Fibroblast of skin of left biceps (primary cell): Measurements from ENCODE around the gene OR56B1.
"Not testable (repeated sequence)": the region's sequence is repeated elsewhere in the genome, so short reads cannot be mapped to it uniquely, and the experiment has no call there.

Experiments used
- DNase-seq, 2 experiments: peaks; one replicate each; pipeline ENCODE4 v3.0.0-alpha.2; 2013; ENCODE audit warnings: low read depth in 2 of 2

Gene OR56B1, protein sequence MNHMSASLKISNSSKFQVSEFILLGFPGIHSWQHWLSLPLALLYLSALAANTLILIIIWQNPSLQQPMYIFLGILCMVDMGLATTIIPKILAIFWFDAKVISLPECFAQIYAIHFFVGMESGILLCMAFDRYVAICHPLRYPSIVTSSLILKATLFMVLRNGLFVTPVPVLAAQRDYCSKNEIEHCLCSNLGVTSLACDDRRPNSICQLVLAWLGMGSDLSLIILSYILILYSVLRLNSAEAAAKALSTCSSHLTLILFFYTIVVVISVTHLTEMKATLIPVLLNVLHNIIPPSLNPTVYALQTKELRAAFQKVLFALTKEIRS

DNA sequence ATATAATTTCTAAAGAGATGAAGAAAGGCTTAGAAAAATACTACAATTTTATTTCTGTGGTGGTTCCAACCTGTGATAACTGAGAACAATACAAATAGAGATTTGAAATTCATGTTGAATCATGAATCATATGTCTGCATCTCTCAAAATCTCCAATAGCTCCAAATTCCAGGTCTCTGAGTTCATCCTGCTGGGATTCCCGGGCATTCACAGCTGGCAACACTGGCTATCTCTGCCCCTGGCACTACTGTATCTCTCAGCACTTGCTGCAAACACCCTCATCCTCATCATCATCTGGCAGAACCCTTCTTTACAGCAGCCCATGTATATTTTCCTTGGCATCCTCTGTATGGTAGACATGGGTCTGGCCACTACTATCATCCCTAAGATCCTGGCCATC lies at the start of gene OR56B1:
Gene OR56B1, plus strand, starts transcription at position 53 of the 400 bp plus-strand sequence. Its CDS starts 69 bp downstream, at position 122.
- no peak for DNase-seq

DNA sequence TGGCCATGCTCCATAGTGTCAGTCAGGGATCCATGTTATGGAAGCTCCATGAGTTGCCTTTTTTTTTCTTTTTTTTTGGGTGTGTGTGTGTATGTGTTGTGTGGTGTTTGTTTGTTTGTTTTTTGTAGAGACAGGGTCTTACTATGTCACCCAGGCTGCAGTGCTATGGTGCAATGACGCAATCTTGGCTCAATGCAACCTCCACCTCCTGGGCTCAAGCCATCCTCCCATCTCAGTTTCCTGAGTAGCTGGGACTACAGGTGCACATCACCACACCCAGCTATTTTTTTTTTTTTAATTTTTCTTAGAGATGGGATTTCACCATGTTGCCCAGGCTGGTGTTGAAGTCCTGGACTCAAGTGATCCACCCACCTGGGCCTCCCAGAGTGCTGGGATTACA lies 47.8 kb upstream of the OR56B1 start:
- no peak for DNase-seq

DNA sequence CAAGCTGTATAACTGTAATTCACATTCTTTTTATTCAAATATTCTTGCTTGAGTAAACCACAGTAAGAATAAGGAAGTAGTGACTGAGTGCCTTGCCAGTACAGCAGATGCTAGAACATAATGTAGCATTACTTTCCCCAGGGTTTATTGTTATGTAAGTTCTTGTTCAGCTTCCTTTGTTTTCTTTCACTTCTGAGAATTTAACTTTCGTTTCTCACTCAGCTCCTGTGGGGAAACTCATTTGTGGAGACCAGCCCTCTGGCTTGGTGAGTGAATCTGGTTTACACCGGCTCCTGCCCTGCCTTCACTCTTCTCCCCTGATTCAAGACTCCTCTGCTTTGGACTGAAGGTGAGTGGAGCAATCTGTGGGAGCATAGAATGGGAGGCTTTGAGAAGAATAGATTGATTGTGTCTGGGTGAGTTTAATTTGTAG lies 46.7 kb upstream of the OR56B1 start, which contains the start of gene TRIM22:
Gene TRIM22, plus strand, starts transcription at position 240 of the 433 bp plus-strand sequence. CDS start 6,443 bp downstream, outside the sequence.
- DNase-seq, result peak; percentile 25 to 41

DNA sequence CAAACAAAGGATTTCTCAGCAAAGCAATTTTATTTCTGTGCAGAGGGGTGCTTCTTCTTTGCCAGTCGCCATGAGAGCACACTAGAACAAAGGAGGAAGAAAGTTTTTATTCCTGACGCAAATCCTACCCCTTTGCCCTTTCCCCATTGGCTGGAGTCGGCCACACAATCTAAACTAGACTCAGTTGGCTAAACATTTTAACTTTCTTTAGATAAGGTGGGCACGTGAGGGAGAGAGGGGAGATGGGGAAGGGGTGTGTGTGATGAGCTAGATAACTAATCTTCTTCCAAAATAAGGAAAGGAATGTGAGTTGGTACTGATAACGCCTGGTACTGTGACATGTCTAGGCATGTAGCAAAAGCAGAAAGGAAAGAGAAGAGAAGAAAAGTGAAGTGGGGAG lies 46.0 kb upstream of the OR56B1 start:
- no peak for DNase-seq

DNA sequence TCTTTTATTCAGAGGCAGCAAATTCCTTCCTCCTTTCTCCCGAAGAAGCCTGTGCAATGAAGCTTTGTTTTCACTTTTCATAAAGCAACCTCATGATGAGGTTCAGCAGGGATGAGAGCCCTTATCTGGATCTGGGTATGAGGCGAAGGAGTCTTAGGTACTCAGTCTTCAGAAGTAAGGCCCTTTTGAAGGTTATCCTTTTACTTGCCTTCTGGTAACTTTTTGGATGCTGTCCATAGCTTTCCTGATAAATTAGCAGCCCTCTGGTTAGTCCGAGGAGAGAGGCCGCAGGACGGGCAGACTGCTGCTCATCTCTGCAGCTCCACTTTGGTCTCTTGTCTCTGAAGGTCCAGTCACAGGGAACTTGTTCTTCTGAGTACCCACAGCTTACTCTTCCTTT lies 45.5 kb upstream of the OR56B1 start:
- no peak for DNase-seq

DNA sequence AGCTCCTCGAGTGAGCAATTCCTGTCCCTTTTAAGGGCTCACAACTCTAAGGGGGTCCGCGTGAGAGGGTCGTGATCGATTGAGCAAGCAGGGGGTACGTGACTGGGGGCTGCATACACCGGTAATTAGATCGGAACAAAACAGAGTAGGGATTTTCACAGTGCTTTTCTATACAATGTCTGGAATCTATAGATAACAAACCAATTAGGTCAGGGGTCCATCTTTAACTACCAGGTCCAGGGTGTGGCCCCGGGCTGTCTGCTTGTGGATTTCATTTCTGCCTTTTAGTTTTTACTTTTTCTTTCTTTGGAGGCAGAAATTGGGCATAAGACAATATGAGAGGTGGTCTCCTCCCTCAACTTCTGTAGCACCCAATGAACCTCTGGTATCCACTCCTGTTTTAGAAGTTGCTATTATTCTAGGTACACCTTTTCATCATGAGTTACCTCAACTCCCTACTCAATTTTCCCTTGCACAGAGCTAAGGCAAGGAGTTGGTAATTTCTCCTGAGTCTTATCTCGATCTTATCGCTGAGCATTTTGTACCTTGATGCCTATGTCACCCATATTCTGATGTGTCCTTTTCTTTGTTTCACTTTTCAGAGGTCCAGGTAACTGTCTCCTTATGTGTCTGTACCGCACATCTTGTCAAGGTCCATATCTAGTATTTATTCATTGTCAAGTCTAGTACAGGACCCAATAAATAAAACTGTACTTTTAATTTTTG lies 44.8 kb upstream of the OR56B1 start:
- not testable (repeated sequence) for DNase-seq

DNA sequence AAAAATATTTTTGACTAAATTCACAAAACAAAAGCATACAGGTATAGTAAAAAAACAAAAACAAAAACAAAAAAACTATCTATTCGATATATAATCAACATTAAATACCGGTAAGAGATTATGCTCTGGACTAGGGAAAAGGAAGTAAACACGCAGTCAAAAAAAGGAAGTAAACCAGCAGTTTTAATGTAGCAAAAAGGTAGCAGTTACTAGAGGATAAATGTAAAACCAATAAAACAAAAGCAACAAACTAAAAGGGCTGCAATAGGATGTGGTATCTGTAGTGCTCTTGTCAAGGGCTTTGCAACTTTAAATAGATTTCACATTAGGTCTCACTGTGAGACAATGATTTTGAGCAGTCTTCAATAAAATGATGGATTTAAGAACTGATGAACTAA lies 44.3 kb upstream of the OR56B1 start:
- DNase-seq, result no peak

DNA sequence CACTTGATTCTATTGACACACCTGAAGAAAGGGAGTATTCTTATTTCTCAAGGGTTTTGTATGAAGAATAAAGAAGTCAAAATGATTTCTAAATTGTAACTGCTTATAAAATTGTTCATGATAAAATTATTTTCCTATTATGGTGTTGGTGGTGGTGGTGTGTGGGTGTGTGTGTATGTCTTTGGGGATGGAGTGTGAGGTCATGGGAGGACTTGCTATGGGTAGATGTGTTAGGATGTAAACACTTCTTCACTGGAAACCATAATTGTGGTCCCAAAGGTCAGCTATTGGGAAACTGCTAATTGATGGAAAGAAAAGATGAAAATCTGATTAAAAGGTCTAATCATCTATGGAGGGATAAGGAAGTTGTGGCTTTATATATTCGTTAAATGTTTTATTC lies 41.6 kb upstream of the OR56B1 start:
- no peak for DNase-seq

DNA sequence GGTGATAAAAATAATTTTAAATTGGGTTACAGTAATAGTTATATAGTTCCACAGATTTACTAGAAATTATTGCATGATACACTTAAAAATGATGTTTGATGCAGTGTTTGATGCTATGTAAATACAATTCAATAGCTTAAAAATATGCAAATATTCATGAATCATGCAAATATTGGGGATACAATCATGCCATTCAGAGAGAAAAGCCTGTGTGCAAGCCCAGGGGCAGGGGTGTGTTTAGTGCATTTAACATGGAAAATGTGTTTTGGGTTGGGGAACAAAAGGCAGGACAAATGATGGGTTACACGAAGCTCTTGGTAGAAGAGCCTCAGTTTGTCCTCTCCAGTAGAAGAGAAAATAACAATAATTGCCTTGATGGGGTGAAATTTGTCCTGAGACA lies 40.7 kb upstream of the OR56B1 start:
- DNase-seq, result no peak

DNA sequence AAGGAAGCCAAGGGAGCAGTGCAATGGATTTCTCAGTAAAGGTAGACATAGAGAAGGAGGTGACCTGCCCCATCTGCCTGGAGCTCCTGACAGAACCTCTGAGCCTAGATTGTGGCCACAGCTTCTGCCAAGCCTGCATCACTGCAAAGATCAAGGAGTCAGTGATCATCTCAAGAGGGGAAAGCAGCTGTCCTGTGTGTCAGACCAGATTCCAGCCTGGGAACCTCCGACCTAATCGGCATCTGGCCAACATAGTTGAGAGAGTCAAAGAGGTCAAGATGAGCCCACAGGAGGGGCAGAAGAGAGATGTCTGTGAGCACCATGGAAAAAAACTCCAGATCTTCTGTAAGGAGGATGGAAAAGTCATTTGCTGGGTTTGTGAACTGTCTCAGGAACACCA lies 40.0 kb upstream of the OR56B1 start:
- no peak for DNase-seq

DNA sequence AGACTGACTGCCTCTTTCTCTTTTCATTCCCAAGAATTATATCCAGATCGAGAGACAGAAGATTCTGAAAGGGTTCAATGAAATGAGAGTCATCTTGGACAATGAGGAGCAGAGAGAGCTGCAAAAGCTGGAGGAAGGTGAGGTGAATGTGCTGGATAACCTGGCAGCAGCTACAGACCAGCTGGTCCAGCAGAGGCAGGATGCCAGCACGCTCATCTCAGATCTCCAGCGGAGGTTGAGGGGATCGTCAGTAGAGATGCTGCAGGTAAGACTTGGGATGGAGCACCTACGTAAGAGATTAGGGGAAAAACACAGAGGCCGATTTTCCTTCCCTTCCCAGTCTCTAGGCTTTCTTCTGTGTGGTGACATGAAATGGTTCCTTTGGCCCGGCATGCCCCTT lies 38.0 kb upstream of the OR56B1 start:
- DNase-seq, result no peak

DNA sequence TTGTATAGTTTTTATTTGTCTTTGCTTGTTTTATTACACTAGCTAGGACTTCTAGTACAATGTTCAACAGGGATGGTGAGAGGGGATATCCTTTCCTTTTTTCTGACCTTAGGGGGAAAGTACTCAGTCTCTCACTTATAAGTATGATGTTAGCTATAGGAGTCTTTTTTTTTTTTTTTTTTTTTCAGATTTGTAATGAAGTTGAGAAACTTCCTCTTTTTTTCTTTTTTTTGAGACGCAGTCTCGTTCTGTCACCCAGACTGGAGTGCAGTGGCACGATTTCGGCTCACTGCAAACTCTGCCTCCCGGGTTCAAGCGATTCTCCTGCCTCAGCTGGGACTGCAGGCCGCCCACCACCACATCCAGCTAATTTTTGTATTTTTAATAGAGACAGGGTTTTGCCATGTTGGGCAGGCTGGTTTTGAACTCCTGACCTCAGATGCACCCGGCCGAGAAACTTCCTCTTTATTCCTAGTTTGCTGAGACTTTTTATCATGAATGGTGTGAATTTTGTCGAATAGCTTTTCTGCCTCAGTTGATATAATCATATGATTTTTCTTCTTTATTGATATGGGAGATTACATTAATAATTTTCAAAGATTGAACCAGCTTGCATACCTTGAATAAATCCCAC lies 35.7 kb upstream of the OR56B1 start:
- no peak for DNase-seq

DNA sequence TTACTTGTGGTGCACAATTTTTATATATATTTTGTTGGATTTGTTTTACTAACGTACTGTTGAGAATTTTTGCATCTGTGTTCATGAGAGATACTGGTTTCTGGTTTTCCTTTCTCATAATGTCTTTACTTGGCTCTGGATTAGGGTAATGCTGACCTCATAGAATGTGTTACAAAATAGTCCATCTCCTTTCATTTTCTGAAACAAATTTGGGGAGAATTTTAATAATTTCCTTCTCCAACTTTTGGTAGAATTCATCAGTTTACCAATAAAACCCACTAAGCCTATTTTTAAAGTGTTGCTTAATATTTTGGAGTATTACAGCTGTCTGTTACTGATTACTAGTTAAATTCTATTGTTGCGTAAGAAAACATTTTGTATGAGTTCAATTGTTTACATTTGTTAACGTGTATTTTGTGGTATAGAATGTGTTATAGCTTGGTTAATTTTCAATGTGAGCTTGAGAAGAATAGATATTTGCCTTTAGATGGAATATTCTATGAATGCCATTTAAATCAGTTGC lies 35.1 kb upstream of the OR56B1 start:
- no peak for DNase-seq

DNA sequence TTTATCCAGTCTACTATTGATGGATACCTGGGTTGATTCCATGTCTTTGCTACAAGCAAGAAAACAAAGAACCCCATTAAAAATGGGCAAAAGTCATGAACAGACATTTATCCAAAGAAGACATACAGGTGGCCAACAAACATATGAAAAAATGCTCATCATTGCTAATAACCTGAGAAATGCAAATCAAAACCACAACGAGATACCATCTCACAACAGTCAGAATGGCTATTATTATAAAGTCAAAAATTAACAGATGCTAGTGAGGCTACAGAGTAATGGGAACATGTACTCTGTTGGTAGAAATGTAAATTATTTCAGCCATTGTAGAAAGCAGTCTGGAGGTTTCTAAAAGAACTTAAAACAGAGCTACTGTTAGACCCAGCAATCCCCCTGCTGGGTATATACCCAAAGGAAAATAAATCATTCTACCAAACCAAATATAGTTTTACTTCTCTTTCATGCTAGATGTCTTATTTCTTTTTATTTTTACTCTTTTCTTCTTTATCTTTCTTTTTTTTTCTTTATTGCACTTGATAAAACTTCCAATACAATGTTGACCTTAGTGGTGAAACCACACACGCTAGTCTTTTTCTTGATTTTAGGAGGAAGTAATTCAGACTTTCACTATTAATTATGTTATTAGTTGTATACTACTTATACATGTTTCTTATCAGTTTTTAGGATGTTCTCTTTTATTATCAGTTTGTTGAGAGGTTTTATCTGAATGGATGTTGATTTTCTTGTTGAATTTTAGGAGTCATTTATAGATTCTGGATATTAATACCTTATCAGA lies 32.3 kb upstream of the OR56B1 start:
- DNase-seq, result no peak

DNA sequence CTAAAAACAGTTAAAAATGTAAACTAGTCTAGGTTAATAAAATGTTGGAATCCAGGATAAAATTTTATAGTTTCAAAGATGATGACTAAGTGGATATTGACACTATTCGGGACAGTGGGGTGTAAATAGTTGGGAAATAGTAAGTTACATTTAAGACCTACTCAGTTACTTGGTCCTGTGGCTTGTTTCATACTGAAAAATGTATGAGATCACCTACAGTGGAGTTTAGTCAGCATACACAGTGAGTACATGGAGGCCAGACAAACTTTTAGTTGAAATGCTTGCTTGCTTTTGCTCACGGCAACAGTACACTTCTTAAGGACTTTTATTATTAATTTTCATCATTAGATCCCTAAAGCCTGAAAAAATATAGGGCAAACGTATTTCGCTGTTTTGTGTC lies 30.6 kb upstream of the OR56B1 start:
- no peak for DNase-seq

DNA sequence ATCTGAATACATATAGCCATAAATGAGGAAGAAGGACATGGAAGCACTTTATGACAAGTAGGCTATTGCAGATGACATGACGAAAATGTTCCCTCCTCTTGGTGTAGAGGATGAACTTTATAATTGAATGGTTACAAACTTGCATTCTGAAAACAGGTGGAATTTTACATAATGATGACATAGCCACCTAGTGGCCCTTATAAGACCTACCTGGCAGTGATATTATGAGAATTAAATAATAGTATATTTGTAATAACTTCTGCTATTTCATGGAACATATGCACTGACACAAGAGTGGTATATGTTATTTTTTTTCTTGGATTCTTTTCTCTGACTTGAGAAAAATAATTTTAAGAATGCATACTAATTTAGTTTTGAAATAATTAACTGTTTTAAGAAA lies 23.7 kb upstream of the OR56B1 start:
- DNase-seq, result no peak

DNA sequence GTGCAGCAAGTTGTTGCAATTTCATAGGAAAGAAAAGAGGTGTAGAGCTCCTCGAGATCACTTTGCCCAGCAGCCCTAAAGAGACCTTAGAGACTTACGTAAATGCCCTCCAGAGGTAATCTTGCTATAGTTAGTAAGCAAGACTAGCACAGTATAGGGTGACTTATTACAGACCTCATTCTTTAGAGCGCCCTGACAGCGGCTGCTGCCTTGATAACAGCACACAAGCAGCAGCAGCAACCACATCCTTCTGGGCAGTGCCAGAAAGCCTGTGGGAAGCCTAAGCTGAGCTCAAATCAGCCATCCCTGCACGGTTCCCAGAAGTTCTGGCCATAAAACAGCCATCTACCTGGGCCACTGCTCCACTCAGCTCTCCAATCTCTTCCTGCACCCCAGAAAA lies 22.6 kb upstream of the OR56B1 start:
- no peak for DNase-seq

DNA sequence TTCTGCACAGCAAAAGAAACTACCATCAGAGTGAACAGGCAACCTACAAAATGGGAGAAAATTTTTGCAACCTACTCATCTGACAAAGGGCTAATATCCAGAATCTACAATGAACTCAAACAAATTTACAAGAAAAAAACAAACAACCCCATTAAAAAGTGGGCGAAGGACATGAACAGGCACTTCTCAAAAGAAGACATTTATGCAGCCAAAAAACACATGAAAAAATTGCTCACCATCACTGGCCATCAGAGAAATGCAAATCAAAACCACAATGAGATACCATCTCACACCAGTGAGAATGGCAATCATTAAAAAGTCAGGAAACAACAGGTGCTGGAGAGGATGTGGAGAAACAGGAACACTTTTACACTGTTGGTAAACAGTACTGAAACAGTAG lies 19.7 kb upstream of the OR56B1 start:
- not testable (repeated sequence) for DNase-seq

DNA sequence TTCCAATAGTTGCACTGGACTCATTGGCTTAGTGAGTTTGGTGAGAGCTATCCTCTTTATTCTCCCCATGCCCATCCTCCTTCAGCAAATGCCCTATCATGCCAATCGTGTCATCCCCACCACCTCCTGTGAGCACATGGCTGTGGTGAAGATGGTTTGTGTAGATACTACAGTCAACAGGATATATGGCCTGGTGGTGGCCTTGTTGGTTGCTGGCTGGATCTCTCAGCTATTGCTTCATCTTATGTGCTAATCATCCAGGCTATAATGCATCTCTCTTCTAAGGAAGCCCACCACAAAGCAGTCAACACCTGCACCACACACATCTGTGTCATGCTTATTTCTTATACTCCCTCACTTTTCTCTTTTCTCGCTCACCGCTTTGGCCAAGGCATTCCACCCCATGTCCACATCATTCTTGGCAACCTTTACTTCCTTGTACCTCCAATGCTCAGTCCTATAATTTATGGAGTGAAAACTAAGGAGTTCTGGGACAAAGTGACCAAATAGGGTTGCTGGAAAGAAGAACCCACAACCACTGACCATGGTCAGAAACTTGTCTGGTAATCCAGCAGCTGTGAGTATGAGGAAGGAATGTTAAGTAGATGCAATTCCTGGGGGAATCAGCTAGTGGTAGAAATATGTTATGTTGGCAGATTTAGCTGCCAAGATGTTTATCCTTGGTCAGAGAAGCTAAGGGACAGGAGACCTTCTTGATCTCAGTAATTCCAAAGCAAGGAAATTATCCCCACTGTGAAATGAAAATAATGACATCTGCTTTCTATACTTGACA lies 16.3 kb upstream of the OR56B1 start:
- no peak for DNase-seq

DNA sequence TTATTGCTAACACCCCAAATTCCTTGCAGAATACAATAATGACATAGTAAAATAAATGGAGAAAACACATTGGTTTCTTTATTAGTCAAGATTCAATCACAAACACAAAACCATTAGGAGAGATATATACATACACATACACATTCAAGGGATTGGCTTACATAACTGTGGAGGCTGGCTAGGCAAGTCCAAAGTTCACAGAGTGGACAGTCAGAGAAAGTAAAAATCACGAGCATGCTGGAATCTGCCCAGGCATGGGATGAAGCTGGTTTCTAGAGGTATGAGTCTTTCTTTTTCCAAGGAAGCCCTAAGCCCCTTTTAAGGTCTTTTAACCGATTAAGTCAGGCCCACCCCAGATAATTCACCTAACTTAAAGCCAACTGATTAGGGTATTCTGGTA lies 13.6 kb upstream of the OR56B1 start:
- DNase-seq, result no peak

DNA sequence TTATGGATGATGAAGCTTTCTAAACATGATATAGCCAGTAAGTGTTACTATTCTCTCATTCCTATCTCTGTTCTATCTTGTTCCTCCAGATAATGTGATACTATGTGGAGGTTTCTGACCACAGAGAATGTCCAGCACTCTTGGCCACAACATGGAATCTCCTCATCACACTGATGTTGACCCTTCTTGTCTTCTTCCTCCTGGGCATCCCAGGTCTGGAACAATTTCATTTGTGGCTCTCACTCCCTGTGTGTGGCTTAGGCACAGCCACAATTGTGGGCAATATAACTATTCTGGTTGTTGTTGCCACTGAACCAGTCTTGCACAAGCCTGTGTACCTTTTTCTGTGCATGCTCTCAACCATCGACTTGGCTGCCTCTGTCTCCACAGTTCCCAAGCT lies 9.9 kb upstream of the OR56B1 start:
- DNase-seq, result no peak
